Right ventricle myocardium superior (tissue), 1 donor: Measurements from ENCODE around the gene ECSCR. TPM values are rescaled to one million over a fixed set of nuclear protein-coding genes. Genes with fewer than 3 reads are reported as not detected.

Experiments used
- ATAC-seq: fragments of 200-7000 bp; cut with Tn5 transposase; one replicate; pipeline ENCODE4 v1.9.1; 2020; ENCODE audit warnings: mild to moderate bottlenecking; ENCODE audit not compliant: poor library complexity
- DNase-seq: peaks from one replicate; pipeline ENCODE4 v3.0.0-alpha.2; 2020
- intact Hi-C: fragments of 100-400 bp; cut with DNase I; formaldehyde crosslinking; loops from one replicate; pipeline ENCODE4 v1.11.2; 2022
- total RNA-seq: library from RNA; stranded (reverse); fragmentation: NEBNext Ultra II Directional; extraction: Animal tissue kit (Norgen Biotek cat#: 25700); gene quantifications from one replicate; pipeline ENCODE4 v1.2.1, GENCODE V29; 2021
- donor health status: DM: no; HTN: yes; CAD: no; lungs with severe emphysema.

The ECSCR gene
- total RNA-seq, 1 donor from 2014 or later, result 18.0 TPM

GRCh38 chr5:139403787-139404483, 58.6 kb downstream of the ECSCR start, which contains the start of gene SPATA24:
TSS of gene SPATA24 (minus strand) at chr5:139404089. CDS start at chr5:139404060, 29 bp downstream.
- peak; percentile 97 for ATAC-seq
- intact Hi-C loops, result no loop called here
- DNase-seq, result peak; percentile 99

- peak; percentile 7 for ATAC-seq
- DNase-seq, result no peak
- intact Hi-C loops, result no loop called here
Observed at GRCh38 chr5:139403418-139403786, 59.1 kb downstream of the ECSCR start.

DNA sequence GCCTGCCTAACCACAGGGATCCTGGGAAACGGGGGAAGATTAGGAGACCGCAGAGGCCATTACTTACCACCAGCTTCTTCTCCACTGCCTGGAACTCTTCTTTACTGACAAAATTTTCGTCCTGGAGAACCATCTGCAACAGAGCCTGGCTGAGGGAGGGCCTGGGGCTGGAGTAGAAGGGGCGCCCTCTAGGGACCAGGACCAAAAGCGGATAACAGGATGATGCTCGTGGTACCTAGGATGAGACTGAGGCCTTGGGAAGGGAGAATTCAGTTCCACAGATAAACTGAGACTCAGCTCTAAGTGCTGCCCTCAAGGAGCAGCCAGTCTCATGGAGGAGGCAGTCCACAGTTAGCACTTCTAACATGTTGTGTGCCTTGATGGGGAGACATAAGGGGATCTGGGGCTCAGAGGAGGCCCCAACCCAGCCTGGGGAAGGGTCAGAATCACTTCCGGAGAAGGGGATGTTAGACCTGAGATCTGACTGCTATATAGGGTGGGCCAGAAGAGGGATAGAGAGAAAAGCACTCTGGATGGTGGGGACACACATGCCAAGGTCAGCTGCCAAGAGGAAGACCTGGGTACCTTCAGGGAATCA, 59.9 kb downstream of the ECSCR start:
- DNase-seq (peak; percentile 35), ATAC-seq (no peak)
- intact Hi-C loops, result no loop called here

GRCh38 chr5:139401546-139401945, 61.0 kb downstream of the ECSCR start:
- intact Hi-C loops, result no loop called here
- peak; percentile 28 for DNase-seq
- ATAC-seq, result no peak

DNA sequence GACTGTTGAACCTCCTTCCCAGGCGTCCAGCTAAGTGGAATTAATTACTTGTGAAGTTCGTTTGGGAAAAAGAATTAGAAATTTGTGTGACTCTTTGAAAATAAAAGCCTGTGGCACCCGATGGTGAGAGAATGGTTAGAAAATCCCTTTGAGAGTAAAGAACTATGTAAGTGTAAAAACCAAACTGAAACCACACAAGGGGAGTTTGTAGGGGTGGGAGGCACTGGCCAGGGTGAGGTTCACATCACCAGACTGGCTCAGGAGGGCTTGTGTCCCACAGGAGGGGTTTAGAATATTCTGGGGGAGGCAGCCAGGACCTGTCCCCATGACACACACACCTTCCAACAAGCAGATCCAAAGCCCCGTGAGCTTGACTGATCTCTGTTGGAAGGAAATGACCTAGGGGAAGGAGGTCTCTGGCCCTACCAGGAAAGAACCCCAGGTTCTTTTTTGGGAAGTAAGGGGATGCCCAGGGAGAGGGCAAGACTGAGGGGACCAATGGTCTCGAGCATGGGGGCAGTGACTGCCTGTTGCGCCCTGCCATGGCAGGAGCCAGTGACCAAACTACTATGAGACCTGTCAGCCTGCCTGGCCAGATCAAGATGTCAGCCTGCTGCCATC, 62.9 kb downstream of the ECSCR start:
- DNase-seq (no peak), ATAC-seq (no peak)
- intact Hi-C loops, result no loop called here

Other genes with a start within 250 kb of the ECSCR start
- 111 TPM for gene MATR3, start 169.0 kb downstream of the ECSCR start, total RNA-seq
- 142 TPM for gene PAIP2, start 120.9 kb downstream of the ECSCR start, total RNA-seq
- gene SLC23A1, start 79.4 kb downstream of the ECSCR start, total RNA-seq, result not detected
- gene MZB1, start 72.8 kb downstream of the ECSCR start, total RNA-seq, result 0.70 TPM
- gene PROB1, start 67.6 kb downstream of the ECSCR start, total RNA-seq, result 50.3 TPM
- gene SPATA24, start 58.7 kb downstream of the ECSCR start, total RNA-seq, result 17.1 TPM
- 11.5 TPM for gene DNAJC18, start 23.2 kb downstream of the ECSCR start, total RNA-seq
- gene SMIM33, start 8.3 kb upstream of the ECSCR start, total RNA-seq, result not detected
- gene STING1, start 20.0 kb upstream of the ECSCR start, total RNA-seq, result 39.0 TPM
- 114 TPM for gene UBE2D2, start 98.6 kb upstream of the ECSCR start, total RNA-seq
- gene CXXC5, start 185.6 kb upstream of the ECSCR start, total RNA-seq, result 67.3 TPM